ENCODE results near the gene MYO5C. TPM values are rescaled to one million over a fixed set of nuclear protein-coding genes. Genes with fewer than 3 reads are reported as not detected.

The MYO5C gene
- total and polyA plus RNA-seq, 2 of the 8 experiments (the other 6 are each of a cell fraction or from before 2014, with no cell fraction given), result 8.2 to 26.7 TPM

DNA sequence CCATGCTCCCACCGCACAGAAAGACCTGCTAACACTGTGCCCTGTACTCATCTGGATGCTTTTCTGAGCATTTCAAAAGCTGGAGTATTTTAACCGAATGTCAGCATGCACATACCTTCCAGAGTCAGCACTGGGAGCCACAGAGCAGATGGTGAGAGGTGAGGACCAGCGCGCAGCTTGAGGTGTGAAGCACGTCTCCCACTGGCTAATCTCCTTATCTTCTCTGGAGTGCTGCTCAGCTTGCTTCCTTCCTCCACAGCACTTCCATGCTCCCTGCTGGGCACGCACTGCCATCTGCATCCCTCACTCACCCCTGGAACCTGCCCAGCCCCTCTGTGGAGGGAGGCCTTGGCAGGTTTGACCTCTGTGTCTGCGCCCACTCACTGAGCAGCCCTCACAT, 104.4 kb downstream of the MYO5C start, which contains the start of gene GNB5:
GNB5 (minus strand) TSS at position 186 of the 400 bp plus-strand sequence. CDS start 6,716 bp downstream, outside the sequence.
- Histone ChIP-seq H4K91ac (replicated peaks; ENCODE audit: insufficient read length, low read length) (no peak within 1 kb of the TSS), H3K23me2 (ENCODE audit: low read depth, low read length) (no peaks in the 10 kb centered on the region), H3K23ac (ENCODE audit: insufficient read length) (no peak within 1 kb of the TSS), H2BK12ac (ENCODE audit: low read depth, low read length) (no peak within 1 kb of the TSS), H3K36me3 (ENCODE audit: control insufficient read depth in 2 of 4, insufficient read depth in 4 of 4, low read length in 3 of 4) (peaks cover 0 to 22% (median 4%) of the 10 kb centered on the region in 4 experiments; a peak in 4 of 8 replicates), H3K79me2 (ENCODE audit: control insufficient read depth in 1 of 2, insufficient read depth in 2 of 2, low read length in 2 of 2) (no peaks in the 10 kb centered on the region), H3K9me3 (ENCODE audit: insufficient read depth in 2 of 2, low read depth in 1 of 2, low read length in 1 of 2) (no peaks in the 10 kb centered on the region), H4K5ac (ENCODE audit: insufficient read length, low read depth, low read length) (no peak within 1 kb of the TSS), H2BK5ac (ENCODE audit: low read depth, low read length) (no peak within 1 kb of the TSS; the same call in 1 of the 2 replicates), H2BK20ac (ENCODE audit: low read length) (no peak within 1 kb of the TSS), H3K27ac (ENCODE audit: low read depth, low read length) (no peak within 1 kb of the TSS), H3K9ac (replicated peaks in 1 of 4; ENCODE audit: extremely low read depth in 1 of 4, low read depth in 3 of 4, low read length in 3 of 4) (no peak within 1 kb of the TSS), H3K27me3 (replicated peaks in 1 of 4; ENCODE audit: control insufficient read depth in 3 of 4, extremely low read depth in 1 of 4, insufficient read depth in 3 of 4, low read length in 3 of 4) (no peaks in the 10 kb centered on the region), H2BK120ac (replicated peaks; ENCODE audit: low read depth, low read length) (no peak within 1 kb of the TSS), H3K79me1 (ENCODE audit: low read depth, low read length) (no peaks in the 10 kb centered on the region), H2AFZ (ENCODE audit: low read length) (no peak within 1 kb of the TSS), H3K18ac (ENCODE audit: extremely low read depth, low read length) (no peak within 1 kb of the TSS), H3K4ac (replicated peaks; ENCODE audit: insufficient read length, low read depth, low read length) (no peak within 1 kb of the TSS), H3K4me2 (ENCODE audit: insufficient read depth in 1 of 2, low read depth in 2 of 2, low read length in 2 of 2) (no peak within 1 kb of the TSS), H2BK15ac (ENCODE audit: low read length) (no peak within 1 kb of the TSS), H2AK5ac (ENCODE audit: low read depth, low read length) (peak within 1 kb of the TSS; percentile 48; the same call in 1 of the 2 replicates), H3K56ac (replicated peaks; ENCODE audit: insufficient read length, low read depth, low read length) (no peak within 1 kb of the TSS), H4K20me1 (replicated peaks in 1 of 2; ENCODE audit: control insufficient read depth in 1 of 2, insufficient read depth in 2 of 2, low read length in 2 of 2) (no peaks in the 10 kb centered on the region), H3K4me1 (replicated peaks in 1 of 4; ENCODE audit: control insufficient read depth in 3 of 4, insufficient read depth in 4 of 4, low read length in 3 of 4) (no peaks in the 10 kb centered on the region; a peak in 1 of 7 replicates), H3K4me3 (ENCODE audit: extremely low read depth in 1 of 4, insufficient read depth in 2 of 4, low read depth in 3 of 4, low read length in 4 of 4) (no peak within 1 kb of the TSS), H3K14ac (ENCODE audit: insufficient read length) (no peak within 1 kb of the TSS), H4K8ac (ENCODE audit: extremely low read depth, insufficient read depth, low read length) (no peak within 1 kb of the TSS)
- FAIRE-seq (no peak), DNase-seq (ENCODE audit: low read depth in 1 of 2, low spot score in 2 of 2) (no peak)
- POLR2A ChIA-PET (ENCODE audit: partially characterized antibody), result interaction anchor here (1.3 kb wide), 1 partner anchor 17 kb away, joined by 3 read pairs; no protein-coding TSS in a partner anchor
- WGBS, 2 experiments (ENCODE audit: extremely low coverage in 1 of 2, insufficient coverage in 1 of 2, insufficient read length in 1 of 2, insufficient replicate concordance in 2 of 2, low coverage in 1 of 2, low lambda C conversion rate in 2 of 2, missing lambda C conversion rate in 1 of 2), result 80% methylated on average over 7 of the region's 7 CpGs; no CpG with 5 or more reads in 1 of the 2 experiments
- CTCF ChIA-PET (ENCODE audit: partially characterized antibody), result interaction anchor here (0.8 to 13.2 kb wide), 3 partner anchors 9 to 28 kb away, joined by 3 to 189 read pairs (median 4); no protein-coding TSS in a partner anchor
- TF ChIP-seq MAFK (IDR thresholded peaks at IDR 0.05; ENCODE audit: low read depth, low read length) (no peak), KDM4A (IDR thresholded peaks at IDR 0.05; ENCODE audit: low read depth, low read length, severe bottlenecking) (no peak), CEBPB (IDR thresholded peaks at IDR 0.05; ENCODE audit: low read depth, low read length) (no peak), SRF (IDR thresholded peaks at IDR 0.05; ENCODE audit: low read depth, low read length) (no peak)

Measured in H1 (cell line).